ENCODE results near the gene MLEC.

Gene MLEC

GRCh38 chr12:120677765-120678473 is 9.0 kb upstream of the MLEC start:
- Histone ChIP-seq H3K79me1 (ENCODE audit: low read depth, low read length) (no peaks in the 10 kb centered on the region), H2BK15ac (ENCODE audit: low read length) (no peak overlapping the region), H3K4me1 (ENCODE audit: control insufficient read depth in 2 of 2, insufficient read depth in 1 of 2, low read depth in 1 of 2, low read length in 2 of 2) (peaks cover 0 to 2% of the 10 kb centered on the region in 2 donors), H3K27me3 (ENCODE audit: control insufficient read depth in 3 of 3, insufficient read depth in 3 of 3, low read depth in 1 of 3, low read length in 3 of 3) (no peaks in the 10 kb centered on the region), H2BK120ac (ENCODE audit: low read depth, low read length) (no peak overlapping the region), H3K27ac (replicated peaks; ENCODE audit: low read length) (no peak overlapping the region), H2BK12ac (ENCODE audit: low read length) (no peak overlapping the region), H4K91ac (ENCODE audit: low read depth, low read length, poor library complexity) (no peak overlapping the region), H3K4me3 (ENCODE audit: low read length in 2 of 2) (no peak overlapping the region), H2AFZ (ENCODE audit: low read length) (no peak overlapping the region), H4K8ac (ENCODE audit: low read depth, low read length) (no peak overlapping the region), H3K36me3 (replicated peaks in 1 of 2; ENCODE audit: control insufficient read depth in 2 of 2, insufficient read depth in 2 of 2, low read length in 2 of 2) (no peaks in the 10 kb centered on the region), H2AK5ac (ENCODE audit: low read depth, low read length) (no peak overlapping the region), H3K9ac (ENCODE audit: low read depth, low read length, poor library complexity) (no peak overlapping the region), H3K18ac (ENCODE audit: low read length) (no peak overlapping the region), H3K9me3 (replicated peaks in 1 of 2; ENCODE audit: control insufficient read depth in 2 of 2, insufficient read depth in 1 of 2, low read depth in 1 of 2, low read length in 2 of 2) (no peaks in the 10 kb centered on the region), H3K23ac (ENCODE audit: low read depth, low read length, poor library complexity) (no peak overlapping the region), H3K4me2 (ENCODE audit: insufficient read depth, low read length, poor library complexity, severe bottlenecking) (no peak overlapping the region), H2BK5ac (ENCODE audit: low read length) (no peak overlapping the region), H3K4ac (ENCODE audit: low read length) (no peak overlapping the region), H3K14ac (ENCODE audit: low read length) (no peak overlapping the region)
- no peak for DNase-seq (ENCODE audit: low spot score)
- no CpG with 5 or more reads among the region's 7 CpGs for WGBS, 2 donors (ENCODE audit: extremely low coverage in 2 of 2, insufficient read length in 2 of 2, insufficient replicate concordance in 1 of 2)

- Histone ChIP-seq H3K9ac (ENCODE audit: low read depth, low read length, poor library complexity) (no peak overlapping the region), H3K79me1 (ENCODE audit: low read depth, low read length) (no peaks in the 10 kb centered on the region), H3K27me3 (ENCODE audit: control insufficient read depth in 3 of 3, insufficient read depth in 3 of 3, low read depth in 1 of 3, low read length in 3 of 3) (no peaks in the 10 kb centered on the region), H2AK5ac (ENCODE audit: low read depth, low read length) (no peak overlapping the region), H3K4ac (ENCODE audit: low read length) (no peak overlapping the region), H3K36me3 (replicated peaks in 1 of 2; ENCODE audit: control insufficient read depth in 2 of 2, insufficient read depth in 2 of 2, low read length in 2 of 2) (no peaks in the 10 kb centered on the region), H3K9me3 (replicated peaks in 1 of 2; ENCODE audit: control insufficient read depth in 2 of 2, insufficient read depth in 1 of 2, low read depth in 1 of 2, low read length in 2 of 2) (no peaks in the 10 kb centered on the region), H2AFZ (ENCODE audit: low read length) (no peak overlapping the region), H3K14ac (ENCODE audit: low read length) (no peak overlapping the region), H4K8ac (ENCODE audit: low read depth, low read length) (no peak overlapping the region), H2BK12ac (ENCODE audit: low read length) (no peak overlapping the region), H3K4me3 (ENCODE audit: low read length in 2 of 2) (no peak overlapping the region), H2BK120ac (ENCODE audit: low read depth, low read length) (no peak overlapping the region), H3K23ac (ENCODE audit: low read depth, low read length, poor library complexity) (no peak overlapping the region), H3K18ac (ENCODE audit: low read length) (no peak overlapping the region), H3K27ac (replicated peaks; ENCODE audit: low read length) (no peak overlapping the region), H2BK5ac (ENCODE audit: low read length) (no peak overlapping the region), H4K91ac (ENCODE audit: low read depth, low read length, poor library complexity) (no peak overlapping the region), H3K4me1 (ENCODE audit: control insufficient read depth in 2 of 2, insufficient read depth in 1 of 2, low read depth in 1 of 2, low read length in 2 of 2) (peaks cover 0 to 2% of the 10 kb centered on the region in 2 donors), H3K4me2 (ENCODE audit: insufficient read depth, low read length, poor library complexity, severe bottlenecking) (no peak overlapping the region), H2BK15ac (ENCODE audit: low read length) (no peak overlapping the region)
- no peak for DNase-seq (ENCODE audit: low spot score)
- no CpG with 5 or more reads among the region's 8 CpGs for WGBS, 2 donors (ENCODE audit: extremely low coverage in 2 of 2, insufficient read length in 2 of 2, insufficient replicate concordance in 1 of 2)
These were observed 8.4 kb upstream of the MLEC start for GRCh38 chr12:120678572-120678971.

GRCh38 chr12:120680165-120680738 is 6.7 kb upstream of the MLEC start:
- Histone ChIP-seq H3K23ac (ENCODE audit: low read depth, low read length, poor library complexity) (no peak overlapping the region), H3K14ac (ENCODE audit: low read length) (no peak overlapping the region), H3K27ac (replicated peaks; ENCODE audit: low read length) (no peak overlapping the region), H2BK15ac (ENCODE audit: low read length) (no peak overlapping the region), H3K4me1 (ENCODE audit: control insufficient read depth in 2 of 2, insufficient read depth in 1 of 2, low read depth in 1 of 2, low read length in 2 of 2) (peaks cover 0 to 2% of the 10 kb centered on the region in 2 donors), H3K4ac (ENCODE audit: low read length) (no peak overlapping the region), H2AK5ac (ENCODE audit: low read depth, low read length) (no peak overlapping the region), H3K4me3 (ENCODE audit: low read length in 2 of 2) (no peak overlapping the region), H3K9ac (ENCODE audit: low read depth, low read length, poor library complexity) (no peak overlapping the region), H2BK120ac (ENCODE audit: low read depth, low read length) (no peak overlapping the region), H4K8ac (ENCODE audit: low read depth, low read length) (no peak overlapping the region), H4K91ac (ENCODE audit: low read depth, low read length, poor library complexity) (no peak overlapping the region), H3K27me3 (ENCODE audit: control insufficient read depth in 3 of 3, insufficient read depth in 3 of 3, low read depth in 1 of 3, low read length in 3 of 3) (no peaks in the 10 kb centered on the region), H3K9me3 (replicated peaks in 1 of 2; ENCODE audit: control insufficient read depth in 2 of 2, insufficient read depth in 1 of 2, low read depth in 1 of 2, low read length in 2 of 2) (no peaks in the 10 kb centered on the region), H2AFZ (ENCODE audit: low read length) (peak overlapping the region; percentile 77), H3K18ac (ENCODE audit: low read length) (peak overlapping the region; percentile 41), H2BK5ac (ENCODE audit: low read length) (no peak overlapping the region), H3K79me1 (ENCODE audit: low read depth, low read length) (no peaks in the 10 kb centered on the region), H2BK12ac (ENCODE audit: low read length) (no peak overlapping the region), H3K36me3 (replicated peaks in 1 of 2; ENCODE audit: control insufficient read depth in 2 of 2, insufficient read depth in 2 of 2, low read length in 2 of 2) (no peaks in the 10 kb centered on the region), H3K4me2 (ENCODE audit: insufficient read depth, low read length, poor library complexity, severe bottlenecking) (no peak overlapping the region)
- WGBS, 2 donors (ENCODE audit: extremely low coverage in 2 of 2, insufficient read length in 2 of 2, insufficient replicate concordance in 1 of 2) = no CpG with 5 or more reads among the region's 5 CpGs
- no peak for DNase-seq (ENCODE audit: low spot score)

GRCh38 chr12:120684523-120684932 is 2.4 kb upstream of the MLEC start:
- no CpG with 5 or more reads among the region's 8 CpGs for WGBS, 2 donors (ENCODE audit: extremely low coverage in 2 of 2, insufficient read length in 2 of 2, insufficient replicate concordance in 1 of 2)
- H2BK5ac ChIP-seq (ENCODE audit: low read length) = no peak overlapping the region
- H3K27ac ChIP-seq (replicated peaks; ENCODE audit: low read length) = no peak overlapping the region

More at GRCh38 chr12:120684523-120684932, 2.4 kb upstream of the MLEC start:
- Histone ChIP-seq H2BK15ac (ENCODE audit: low read length) (no peak overlapping the region), H3K4ac (ENCODE audit: low read length) (no peak overlapping the region), H3K23ac (ENCODE audit: low read depth, low read length, poor library complexity) (no peak overlapping the region), H3K79me1 (ENCODE audit: low read depth, low read length) (peaks cover 8% of the 10 kb centered on the region), H3K9me3 (replicated peaks in 1 of 2; ENCODE audit: control insufficient read depth in 2 of 2, insufficient read depth in 1 of 2, low read depth in 1 of 2, low read length in 2 of 2) (no peaks in the 10 kb centered on the region), H2AK5ac (ENCODE audit: low read depth, low read length) (no peak overlapping the region), H4K8ac (ENCODE audit: low read depth, low read length) (no peak overlapping the region), H3K9ac (ENCODE audit: low read depth, low read length, poor library complexity) (no peak overlapping the region), H3K4me3 (ENCODE audit: low read length in 2 of 2) (no peak overlapping the region), H3K14ac (ENCODE audit: low read length) (no peak overlapping the region), H4K91ac (ENCODE audit: low read depth, low read length, poor library complexity) (no peak overlapping the region), H2BK120ac (ENCODE audit: low read depth, low read length) (no peak overlapping the region), H3K4me2 (ENCODE audit: insufficient read depth, low read length, poor library complexity, severe bottlenecking) (no peak overlapping the region), H3K4me1 (ENCODE audit: control insufficient read depth in 2 of 2, insufficient read depth in 1 of 2, low read depth in 1 of 2, low read length in 2 of 2) (peaks cover 13 to 18% of the 10 kb centered on the region in 2 donors), H2BK12ac (ENCODE audit: low read length) (no peak overlapping the region), H2AFZ (ENCODE audit: low read length) (peak overlapping the region; percentile 37), H3K27me3 (ENCODE audit: control insufficient read depth in 3 of 3, insufficient read depth in 3 of 3, low read depth in 1 of 3, low read length in 3 of 3) (no peaks in the 10 kb centered on the region), H3K18ac (ENCODE audit: low read length) (no peak overlapping the region), H3K36me3 (replicated peaks in 1 of 2; ENCODE audit: control insufficient read depth in 2 of 2, insufficient read depth in 2 of 2, low read length in 2 of 2) (no peaks in the 10 kb centered on the region)
- no peak for DNase-seq (ENCODE audit: low spot score)
